Measurements from ENCODE around the gene ZNF324.
"Not testable (repeated sequence)": the region's sequence is repeated elsewhere in the genome, so short reads cannot be mapped to it uniquely, and the experiment has no call there.

Gene ZNF324

GRCh38 chr19:58466760-58467589, at the start of gene ZNF324:
TSS of gene ZNF324 (plus strand) at chr19:58467080. CDS start at chr19:58469186, 2,106 bp downstream.
- Histone ChIP-seq H3K4me3 (peak within 1 kb of the TSS; percentile 76 to 100 (median 99)), H3K27ac (peak within 1 kb of the TSS in 20 of 21 experiments; percentile 38 to 94 (median 85))

GRCh38 chr19:58428617-58429016, 38.3 kb upstream of the ZNF324 start:
- peak overlapping the region in 6 of 21 experiments; percentile 13 to 55 (median 41) for H3K27ac ChIP-seq
- H3K4me3 ChIP-seq, result no peak overlapping the region

- peak overlapping the region in 2 of 21 experiments; percentile 19 to 45 for H3K27ac ChIP-seq
- no peak overlapping the region for H3K4me3 ChIP-seq
These were observed 37.1 kb upstream of the ZNF324 start for GRCh38 chr19:58429745-58430144.

GRCh38 chr19:58434217-58434616, 32.7 kb upstream of the ZNF324 start:
- H3K4me3 ChIP-seq, result no peak overlapping the region

DNA sequence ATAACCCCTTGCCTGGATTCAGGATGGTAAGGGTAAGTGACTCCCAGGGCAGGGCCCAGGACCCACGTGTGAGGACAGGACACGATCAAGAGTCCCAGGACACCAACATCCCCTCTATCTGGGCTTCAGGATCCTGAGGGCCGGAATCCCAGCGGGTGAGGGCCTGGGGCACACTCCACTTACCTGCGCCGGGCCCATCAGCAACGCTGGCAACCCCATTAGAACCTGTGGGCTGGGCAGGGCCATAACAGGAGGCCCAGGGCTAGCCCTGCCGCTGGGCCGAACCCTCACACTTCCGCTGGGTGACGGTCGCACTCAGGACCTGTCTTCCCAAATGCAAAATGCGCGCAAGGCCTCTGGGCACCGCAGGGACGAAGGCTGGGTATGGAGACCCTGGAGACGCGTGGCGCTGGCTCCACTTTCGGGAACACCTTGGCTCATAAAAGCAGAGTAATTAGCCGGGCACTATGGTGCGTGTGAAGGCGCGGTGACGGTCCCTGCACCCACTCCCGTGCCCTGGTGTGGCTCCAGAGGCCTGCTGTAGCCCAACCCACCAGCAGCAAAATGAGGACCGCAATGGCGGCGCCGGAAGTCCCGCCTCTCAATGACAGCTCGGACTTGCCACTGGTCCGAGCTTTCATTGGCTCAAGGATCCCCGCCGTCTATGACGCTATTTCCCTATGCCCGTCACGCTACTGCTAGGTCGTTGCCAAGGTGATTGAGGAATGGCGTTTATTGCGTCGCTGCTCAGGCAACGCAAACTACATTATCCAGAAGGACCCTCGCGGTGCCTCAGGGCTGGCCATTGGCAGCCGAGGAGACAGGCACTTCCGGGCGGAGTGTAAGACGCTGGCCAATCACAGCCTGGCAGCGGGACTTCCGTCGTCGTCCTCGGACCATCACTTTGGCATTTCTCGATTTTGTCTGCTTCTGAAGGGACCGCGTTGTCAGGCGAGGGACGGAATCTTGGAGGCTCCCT, 27.0 kb upstream of the ZNF324 start, which contains the start of gene ZNF132:
ZNF132 (minus strand) TSS at position 578 of the 979 bp plus-strand sequence; CDS start at position 246, 332 bp downstream.
- peak within 1 kb of the TSS; percentile 50 to 72 (median 56) for H3K4me3 ChIP-seq
- peak within 1 kb of the TSS in 20 of 21 experiments; percentile 16 to 82 (median 64) for H3K27ac ChIP-seq

More at GRCh38 chr19:58434217-58434616, 32.7 kb upstream of the ZNF324 start:
- no peak overlapping the region for H3K27ac ChIP-seq

GRCh38 chr19:58440556-58440955, 26.3 kb upstream of the ZNF324 start:
- peak overlapping the region in 17 of 21 experiments; percentile 16 to 81 (median 60) for H3K27ac ChIP-seq
- peak overlapping the region; percentile 50 to 72 (median 56) for H3K4me3 ChIP-seq

DNA sequence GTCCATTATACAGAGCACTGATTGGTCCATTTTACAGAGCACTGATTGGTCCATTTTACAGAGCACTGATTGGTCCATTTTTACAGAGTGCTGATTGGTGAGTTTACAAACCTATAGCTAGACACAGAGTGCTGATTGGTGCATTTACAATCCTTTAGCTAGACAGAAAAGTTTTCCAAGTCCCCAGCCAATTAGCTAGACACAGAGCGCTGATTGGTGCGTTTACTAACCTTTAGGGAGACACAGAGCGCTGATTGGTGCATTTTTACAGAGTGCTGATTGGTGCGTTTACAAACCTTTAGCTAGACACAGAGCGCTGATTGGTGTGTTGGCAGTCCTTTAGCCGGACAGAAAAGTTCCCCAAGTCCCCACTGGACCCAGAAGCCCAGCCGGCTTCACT, 23.9 kb upstream of the ZNF324 start:
- H3K27ac ChIP-seq, H3K4me3 ChIP-seq: not testable (repeated sequence)

GRCh38 chr19:58448860-58449259, 18.0 kb upstream of the ZNF324 start:
- H3K27ac ChIP-seq, result not testable (repeated sequence)

DNA sequence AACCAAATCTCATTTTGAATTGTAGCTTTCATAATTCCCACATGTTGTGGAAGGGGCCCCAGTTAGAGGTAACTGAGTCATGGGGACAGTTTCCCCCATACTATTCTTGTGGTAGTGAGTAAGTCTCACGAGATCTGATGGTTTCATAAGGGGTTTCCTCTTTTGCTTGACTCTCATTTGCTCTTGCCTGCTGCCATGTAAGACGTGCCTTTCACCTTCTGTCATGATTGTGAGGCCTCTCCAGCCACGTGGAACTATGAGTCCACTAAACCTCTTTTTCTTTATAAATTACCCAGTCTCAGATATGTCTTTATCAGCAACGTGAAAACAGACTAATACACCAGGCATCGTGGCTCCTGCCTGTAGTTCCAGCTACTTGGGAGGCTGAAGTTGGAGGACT, 16.9 kb upstream of the ZNF324 start:
- not testable (repeated sequence) for H3K4me3 ChIP-seq, H3K27ac ChIP-seq

More at GRCh38 chr19:58448860-58449259, 18.0 kb upstream of the ZNF324 start:
- H3K4me3 ChIP-seq, result not testable (repeated sequence)

GRCh38 chr19:58450856-58451357, 16.0 kb upstream of the ZNF324 start:
- Histone ChIP-seq H3K27ac (peak overlapping the region in 5 of 21 experiments; percentile 68 to 87 (median 80)), H3K4me3 (peak overlapping the region; percentile 77 to 99 (median 92))

DNA sequence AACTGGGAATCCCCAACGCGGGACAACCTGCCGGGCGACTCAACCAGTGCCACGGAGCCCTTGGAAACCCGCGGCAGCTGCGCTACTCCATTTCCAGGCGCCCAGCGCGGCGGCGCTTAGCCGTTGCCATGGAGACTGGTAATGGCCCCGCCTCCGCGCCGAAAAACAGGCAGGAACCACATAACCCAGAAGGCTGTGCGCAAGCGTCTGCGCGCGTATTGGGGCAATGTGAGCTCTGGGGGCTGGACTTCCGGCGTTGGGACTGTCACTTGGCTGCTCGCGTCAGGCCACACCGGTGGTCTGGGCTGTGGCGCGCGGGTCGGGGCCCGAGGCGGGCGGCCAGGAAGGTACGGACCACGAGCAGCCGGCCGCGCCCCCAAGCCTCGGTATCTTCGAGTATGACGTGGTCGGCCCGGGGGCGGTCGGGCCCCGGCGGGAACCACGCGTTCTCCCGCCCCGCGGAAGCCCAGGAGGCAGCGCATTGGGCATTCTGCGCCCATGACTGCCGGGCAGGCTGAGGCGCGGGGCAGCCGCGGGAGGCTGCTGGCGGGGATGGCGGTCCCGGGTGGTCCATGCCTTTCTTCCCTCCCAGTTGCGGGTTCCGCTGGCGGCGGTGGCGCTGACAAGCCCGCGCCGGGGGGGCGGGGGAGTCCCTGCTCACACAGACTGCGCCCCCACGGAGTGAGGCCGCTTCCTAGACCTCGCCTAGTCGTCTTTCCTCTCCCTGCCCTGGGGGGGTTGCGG, 15.3 kb upstream of the ZNF324 start, which contains the start of gene ZNF324B:
ZNF324B (plus strand) TSS at position 265 of the 744 bp plus-strand sequence. CDS start 2,080 bp downstream, outside the sequence.
- Histone ChIP-seq H3K4me3 (peak within 1 kb of the TSS; percentile 77 to 99 (median 92)), H3K27ac (peak within 1 kb of the TSS in 20 of 21 experiments; percentile 1 to 89 (median 76))

- Histone ChIP-seq H3K27ac (no peak overlapping the region), H3K4me3 (no peak overlapping the region)
These were observed 13.1 kb upstream of the ZNF324 start for GRCh38 chr19:58453743-58454142.

DNA sequence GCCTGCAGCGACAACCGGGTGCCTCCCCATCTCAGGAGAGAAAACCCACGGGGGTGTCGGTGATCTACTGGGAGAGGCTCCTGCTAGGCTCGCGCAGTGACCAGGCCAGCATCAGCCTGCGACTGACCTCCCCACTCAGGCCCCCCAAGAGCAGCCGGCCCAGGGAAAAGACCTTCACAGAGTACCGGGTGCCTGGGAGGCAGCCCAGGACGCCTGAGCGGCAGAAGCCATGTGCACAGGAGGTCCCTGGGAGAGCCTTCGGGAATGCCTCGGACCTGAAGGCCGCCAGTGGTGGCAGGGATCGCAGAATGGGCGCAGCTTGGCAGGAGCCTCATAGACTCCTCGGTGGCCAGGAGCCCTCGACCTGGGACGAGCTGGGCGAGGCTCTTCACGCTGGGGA, 11.6 kb upstream of the ZNF324 start:
- H3K27ac ChIP-seq, result no peak overlapping the region
- H3K4me3 ChIP-seq, result no peak overlapping the region

- Histone ChIP-seq H3K27ac (no peak overlapping the region), H3K4me3 (no peak overlapping the region)
These were observed 10.8 kb upstream of the ZNF324 start for GRCh38 chr19:58456111-58456510.

DNA sequence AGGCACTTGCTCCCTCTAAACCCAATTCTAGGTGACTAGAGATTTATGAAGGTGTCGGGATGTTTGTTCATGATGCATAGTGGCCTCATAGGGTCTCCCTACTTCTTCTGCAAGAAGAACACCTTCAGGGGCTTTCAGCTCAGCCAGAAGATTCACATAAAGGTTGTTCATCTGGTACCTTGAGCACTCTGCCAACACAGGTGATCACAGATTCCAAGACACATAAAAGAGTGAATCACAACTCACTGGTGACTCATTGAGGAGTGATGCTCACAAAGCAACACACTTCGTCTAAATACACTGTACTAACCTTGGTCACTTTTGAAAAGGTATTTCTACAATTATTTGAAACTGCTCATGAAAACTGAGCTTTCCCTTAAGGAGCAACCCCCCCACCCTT, 6.8 kb upstream of the ZNF324 start:
- Histone ChIP-seq H3K4me3 (no peak overlapping the region), H3K27ac (no peak overlapping the region)

DNA sequence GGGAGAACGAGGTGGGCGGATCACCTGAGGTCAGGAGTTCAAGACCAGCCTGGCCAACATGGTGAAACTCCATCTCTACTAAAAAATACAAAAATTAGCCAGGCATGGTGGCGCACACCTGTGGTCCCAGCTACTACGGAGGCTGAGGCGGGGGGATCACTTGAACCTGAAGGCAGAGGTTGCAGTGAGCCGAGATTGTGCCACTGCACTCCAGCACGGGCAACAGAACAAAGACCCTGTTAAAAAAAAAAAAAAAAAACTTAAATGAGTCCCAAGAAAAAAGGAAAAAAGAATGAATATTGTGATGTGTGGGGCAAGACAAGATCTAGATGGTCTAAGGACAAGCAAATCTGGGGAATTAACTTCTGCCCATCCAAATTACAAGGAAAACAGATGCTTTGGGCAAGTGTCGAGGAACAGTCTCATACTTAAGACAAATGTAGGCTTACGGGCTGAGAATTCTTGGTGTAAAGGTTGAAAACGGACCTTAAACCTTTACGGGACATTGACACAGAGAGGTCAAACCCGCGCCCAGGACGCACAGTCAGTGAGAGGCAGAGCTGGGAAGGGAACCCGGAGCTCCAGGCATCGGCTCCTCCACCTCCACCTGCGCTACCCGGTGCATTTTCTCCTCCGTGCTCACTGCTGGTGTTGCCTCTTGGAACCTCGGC, 656 bp upstream of the ZNF324 start:
- Histone ChIP-seq H3K4me3 (peak overlapping the region; percentile 76 to 100 (median 99)), H3K27ac (peak overlapping the region in 5 of 21 experiments; percentile 20 to 94 (median 88))

DNA sequence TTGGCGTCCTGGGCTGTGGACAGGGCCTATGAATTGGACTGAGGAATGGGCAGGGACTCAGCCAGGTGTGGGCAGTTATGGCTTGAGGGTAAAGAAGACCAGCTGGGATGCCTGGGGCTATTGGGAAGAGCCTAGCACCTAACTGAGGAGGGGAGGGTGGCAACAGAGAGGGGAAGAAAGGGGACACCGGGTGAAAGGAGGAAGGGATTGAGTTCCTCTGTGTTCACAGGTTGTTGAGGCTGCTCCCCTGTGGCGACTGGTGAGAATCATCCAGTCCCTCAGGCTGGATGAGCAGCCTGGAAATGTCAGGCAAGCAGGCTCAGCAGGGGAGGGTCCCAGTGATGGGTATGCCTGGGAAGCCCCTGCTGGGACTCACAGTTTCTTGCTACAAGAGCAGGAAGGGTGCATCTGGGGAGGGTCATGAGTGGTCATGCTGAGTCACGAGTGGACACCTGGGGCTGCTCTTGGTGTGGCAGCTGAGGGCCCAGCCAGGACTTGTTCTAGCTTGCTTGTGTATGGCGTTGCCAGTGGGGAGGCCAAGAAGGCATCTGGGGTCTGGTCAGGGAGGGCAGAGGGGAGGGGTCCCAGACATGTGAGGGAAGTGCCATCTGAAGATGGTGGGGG, 1.4 kb downstream of the ZNF324 start:
- peak overlapping the region in 1 of 7 experiments; percentile 99 for H3K4me3 ChIP-seq
- H3K27ac ChIP-seq, result no peak overlapping the region

Data from skin epidermis (tissue), 12 donors.